Measurements from ENCODE around the gene SQSTM1. TPM values are rescaled to one million over a fixed set of nuclear protein-coding genes. Genes with fewer than 3 reads are reported as not detected.

The SQSTM1 gene
- total RNA-seq, 1 experiment from 2014 or later = 715 TPM

GRCh38 chr5:179869101-179869500 is 48.4 kb downstream of the SQSTM1 start:
- H3K27ac ChIP-seq = no peak overlapping the region
- ChIA-PET POLR2A (ENCODE audit: unreplicated experiment) (no interaction called here), CTCF (no interaction called here)
- no peaks in the 10 kb centered on the region for H3K79me2 ChIP-seq (ENCODE audit: low read depth)
- H3K9me3 ChIP-seq (ENCODE audit: insufficient read depth, low read depth) = no peaks in the 10 kb centered on the region
- no peak for DNase-seq
- H3K36me3 ChIP-seq (ENCODE audit: low read depth) = no peaks in the 10 kb centered on the region
- H4K20me1 ChIP-seq (ENCODE audit: insufficient read depth) = no peaks in the 10 kb centered on the region
- intact Hi-C loops (cut with micrococcal nuclease; ENCODE audit: unreplicated experiment) = no loop called here
- no peak overlapping the region for H3K4me3 ChIP-seq
- no peak overlapping the region for H3K4me2 ChIP-seq
- no peak overlapping the region for H2AFZ ChIP-seq
- no peak for TF ChIP-seq EZH2 (IDR thresholded peaks at IDR 0.05; ENCODE audit: low read depth)
- TF ChIP-seq, protein P1, sequence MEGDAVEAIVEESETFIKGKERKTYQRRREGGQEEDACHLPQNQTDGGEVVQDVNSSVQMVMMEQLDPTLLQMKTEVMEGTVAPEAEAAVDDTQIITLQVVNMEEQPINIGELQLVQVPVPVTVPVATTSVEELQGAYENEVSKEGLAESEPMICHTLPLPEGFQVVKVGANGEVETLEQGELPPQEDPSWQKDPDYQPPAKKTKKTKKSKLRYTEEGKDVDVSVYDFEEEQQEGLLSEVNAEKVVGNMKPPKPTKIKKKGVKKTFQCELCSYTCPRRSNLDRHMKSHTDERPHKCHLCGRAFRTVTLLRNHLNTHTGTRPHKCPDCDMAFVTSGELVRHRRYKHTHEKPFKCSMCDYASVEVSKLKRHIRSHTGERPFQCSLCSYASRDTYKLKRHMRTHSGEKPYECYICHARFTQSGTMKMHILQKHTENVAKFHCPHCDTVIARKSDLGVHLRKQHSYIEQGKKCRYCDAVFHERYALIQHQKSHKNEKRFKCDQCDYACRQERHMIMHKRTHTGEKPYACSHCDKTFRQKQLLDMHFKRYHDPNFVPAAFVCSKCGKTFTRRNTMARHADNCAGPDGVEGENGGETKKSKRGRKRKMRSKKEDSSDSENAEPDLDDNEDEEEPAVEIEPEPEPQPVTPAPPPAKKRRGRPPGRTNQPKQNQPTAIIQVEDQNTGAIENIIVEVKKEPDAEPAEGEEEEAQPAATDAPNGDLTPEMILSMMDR (conservative IDR thresholded peaks at IDR 0.05) = no peak
- no peaks in the 10 kb centered on the region for H3F3A ChIP-seq (ENCODE audit: insufficient read depth, low read depth)
- no peaks in the 10 kb centered on the region for H3K9me2 ChIP-seq (ENCODE audit: insufficient read depth)
- H3K4me1 ChIP-seq (replicated peaks; ENCODE audit: insufficient read depth) = no peaks in the 10 kb centered on the region
- no TSS peak for BruUV-seq (replicated peaks)
- H3K27me3 ChIP-seq (ENCODE audit: insufficient read depth, low read depth) = no peaks in the 10 kb centered on the region

DNA sequence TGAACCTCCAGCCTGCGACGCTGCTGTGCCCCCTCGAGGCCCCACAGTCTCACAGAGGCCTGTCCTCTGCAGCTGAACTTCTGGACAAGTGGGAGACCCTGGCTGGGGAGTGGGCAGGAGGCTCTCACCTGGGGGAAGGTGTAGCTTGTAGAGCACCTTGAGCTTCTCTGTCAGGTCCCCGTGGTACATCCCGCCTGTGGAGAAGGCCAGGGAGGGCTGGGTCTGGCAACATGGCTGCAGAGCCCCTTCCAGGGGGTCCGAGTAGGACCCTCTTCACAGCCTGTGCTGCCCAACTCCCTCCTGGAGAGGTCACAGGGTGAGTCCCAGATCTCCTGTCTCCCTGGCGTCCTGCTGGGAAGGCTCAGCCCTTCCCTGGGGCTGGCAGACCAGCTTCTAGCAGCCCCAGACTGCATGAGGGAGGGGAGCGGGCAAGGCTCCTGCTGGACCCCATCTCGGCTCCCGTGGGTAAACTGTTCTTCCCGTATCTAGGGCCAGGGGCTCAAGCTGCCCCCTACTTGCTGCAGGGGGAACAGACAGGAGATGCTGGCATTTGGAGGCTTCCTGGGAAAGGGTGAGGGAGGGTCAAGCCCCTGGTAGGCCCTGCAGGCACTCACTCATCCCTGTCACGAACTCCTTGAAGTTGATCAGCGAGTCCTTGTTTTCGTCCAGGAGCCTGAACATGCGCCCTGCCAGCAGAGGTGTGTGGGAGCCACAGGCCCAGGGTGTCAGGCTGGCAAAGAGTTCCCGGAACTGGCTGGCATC is 49.1 kb downstream of the SQSTM1 start:
- Histone ChIP-seq H3K4me1 (replicated peaks; ENCODE audit: insufficient read depth) (no peaks in the 10 kb centered on the region), H4K20me1 (ENCODE audit: insufficient read depth) (no peaks in the 10 kb centered on the region), H3K36me3 (ENCODE audit: low read depth) (no peaks in the 10 kb centered on the region), H2AFZ (no peak overlapping the region), H3F3A (ENCODE audit: insufficient read depth, low read depth) (no peaks in the 10 kb centered on the region), H3K27me3 (ENCODE audit: insufficient read depth, low read depth) (no peaks in the 10 kb centered on the region), H3K79me2 (ENCODE audit: low read depth) (no peaks in the 10 kb centered on the region), H3K9me3 (ENCODE audit: insufficient read depth, low read depth) (no peaks in the 10 kb centered on the region), H3K27ac (no peak overlapping the region), H3K9me2 (ENCODE audit: insufficient read depth) (no peaks in the 10 kb centered on the region), H3K4me2 (no peak overlapping the region), H3K4me3 (no peak overlapping the region)
- no peak for DNase-seq
- POLR2A ChIA-PET (ENCODE audit: unreplicated experiment) = no interaction called here
- BruUV-seq (replicated peaks) = no TSS peak
- CTCF ChIA-PET = no interaction called here
- TF ChIP-seq, protein P1 (conservative IDR thresholded peaks at IDR 0.05) = no peak
- no peak for TF ChIP-seq EZH2 (IDR thresholded peaks at IDR 0.05; ENCODE audit: low read depth)
- intact Hi-C loops (cut with micrococcal nuclease; ENCODE audit: unreplicated experiment) = no loop called here

- H3K27ac ChIP-seq = no peak overlapping the region
- no peak overlapping the region for H2AFZ ChIP-seq
- ChIA-PET POLR2A (ENCODE audit: unreplicated experiment) (no interaction called here), CTCF (no interaction called here)
- H3K9me2 ChIP-seq (ENCODE audit: insufficient read depth) = no peaks in the 10 kb centered on the region
- no peaks in the 10 kb centered on the region for H4K20me1 ChIP-seq (ENCODE audit: insufficient read depth)
- no peaks in the 10 kb centered on the region for H3K4me1 ChIP-seq (replicated peaks; ENCODE audit: insufficient read depth)
- no TSS peak for BruUV-seq (replicated peaks)
- H3F3A ChIP-seq (ENCODE audit: insufficient read depth, low read depth) = no peaks in the 10 kb centered on the region
- H3K9me3 ChIP-seq (ENCODE audit: insufficient read depth, low read depth) = no peaks in the 10 kb centered on the region
- TF ChIP-seq, protein P1 (conservative IDR thresholded peaks at IDR 0.05) = no peak
- TF ChIP-seq EZH2 (IDR thresholded peaks at IDR 0.05; ENCODE audit: low read depth) = no peak
- no peak overlapping the region for H3K4me2 ChIP-seq
- no peaks in the 10 kb centered on the region for H3K79me2 ChIP-seq (ENCODE audit: low read depth)
- H3K4me3 ChIP-seq = no peak overlapping the region
- intact Hi-C loops (cut with micrococcal nuclease; ENCODE audit: unreplicated experiment) = no loop called here
- no peaks in the 10 kb centered on the region for H3K36me3 ChIP-seq (ENCODE audit: low read depth)
- no peak for DNase-seq
- H3K27me3 ChIP-seq (ENCODE audit: insufficient read depth, low read depth) = no peaks in the 10 kb centered on the region
Measured at GRCh38 chr5:179870403-179870903, 49.7 kb downstream of the SQSTM1 start.

All from PC-9 (cell line).